Lower leg skin (tissue), 3 donors: ENCODE results near the gene ARMH1.

Experiments
- CTCF ChIP-seq, 3 donors: fragments of 450-650 bp; IDR thresholded peaks; one replicate each; pipeline ENCODE4 v1.5.1; 2016; ENCODE audit warnings: antibody characterized with exemption in 3 of 3, mild to moderate bottlenecking in 3 of 3, moderate library complexity in 2 of 3
- POLR2A ChIP-seq, 2 donors: fragments of 450-650 bp; IDR thresholded peaks; one replicate each; pipeline ENCODE4 v1.6.1; 2016 to 2017; ENCODE audit warnings: antibody characterized with exemption in 2 of 2, mild to moderate bottlenecking in 1 of 2, moderate library complexity in 1 of 2

GRCh38 chr1:44632598-44632997 lies 41.9 kb upstream of the ARMH1 start:
- TF ChIP-seq POLR2A (IDR thresholded peaks at IDR 0.05) (no peak), CTCF (IDR thresholded peaks at IDR 0.05) (no peak)
